ENCODE measurements around the gene SLC16A11.

DNA sequence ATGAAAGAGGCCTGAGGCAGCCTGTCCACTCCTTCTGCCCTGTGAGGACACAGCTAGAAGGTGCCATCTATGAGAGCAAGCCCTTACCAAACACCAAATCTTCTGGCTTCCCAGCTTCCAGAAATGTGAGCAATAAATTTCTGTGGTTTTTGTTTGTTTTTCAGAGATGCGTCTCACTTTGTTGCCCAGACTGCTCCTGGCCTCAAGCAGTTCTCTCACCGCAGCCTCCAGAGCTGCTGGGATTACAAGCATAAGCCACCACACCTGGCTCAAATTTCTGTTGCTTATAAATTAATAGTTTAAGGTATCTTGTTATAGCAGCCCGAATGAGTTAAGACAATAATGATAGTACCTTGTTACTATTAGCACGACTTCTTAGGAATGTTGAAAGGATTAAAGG lies 12.5 kb upstream of the SLC16A11 start:
- TF ChIP-seq, protein P1, sequence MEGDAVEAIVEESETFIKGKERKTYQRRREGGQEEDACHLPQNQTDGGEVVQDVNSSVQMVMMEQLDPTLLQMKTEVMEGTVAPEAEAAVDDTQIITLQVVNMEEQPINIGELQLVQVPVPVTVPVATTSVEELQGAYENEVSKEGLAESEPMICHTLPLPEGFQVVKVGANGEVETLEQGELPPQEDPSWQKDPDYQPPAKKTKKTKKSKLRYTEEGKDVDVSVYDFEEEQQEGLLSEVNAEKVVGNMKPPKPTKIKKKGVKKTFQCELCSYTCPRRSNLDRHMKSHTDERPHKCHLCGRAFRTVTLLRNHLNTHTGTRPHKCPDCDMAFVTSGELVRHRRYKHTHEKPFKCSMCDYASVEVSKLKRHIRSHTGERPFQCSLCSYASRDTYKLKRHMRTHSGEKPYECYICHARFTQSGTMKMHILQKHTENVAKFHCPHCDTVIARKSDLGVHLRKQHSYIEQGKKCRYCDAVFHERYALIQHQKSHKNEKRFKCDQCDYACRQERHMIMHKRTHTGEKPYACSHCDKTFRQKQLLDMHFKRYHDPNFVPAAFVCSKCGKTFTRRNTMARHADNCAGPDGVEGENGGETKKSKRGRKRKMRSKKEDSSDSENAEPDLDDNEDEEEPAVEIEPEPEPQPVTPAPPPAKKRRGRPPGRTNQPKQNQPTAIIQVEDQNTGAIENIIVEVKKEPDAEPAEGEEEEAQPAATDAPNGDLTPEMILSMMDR (IDR thresholded peaks at IDR 0.05): no peak
- no peak for TF ChIP-seq POLR2A (IDR thresholded peaks at IDR 0.05)
